Fibroblast of pulmonary artery (primary cell): ENCODE data around the gene RAB31.
A peak's percentile ranks its signal among the peaks of the same experiment; 100 is the strongest.

Experiments used
- DNase-seq: peaks from one replicate; pipeline ENCODE4 v3.0.0-alpha.2; 2010; ENCODE audit warnings: low read depth
- H3K4me3 ChIP-seq: replicated peaks from 2 replicates; pipeline ENCODE4 v1.5.1; 2011; ENCODE audit warnings: low read depth, mild to moderate bottlenecking, control low read depth, low read length, moderate library complexity
- CTCF ChIP-seq: IDR thresholded peaks from 2 replicates; pipeline ENCODE4 v1.5.1; 2011; ENCODE audit warnings: mild to moderate bottlenecking, control low read depth, low read length, inconsistent platforms; ENCODE audit errors: missing control alignments

The RAB31 gene

GRCh38 chr18:9827793-9828505, 119.8 kb downstream of the RAB31 start:
- no peak overlapping the region for H3K4me3 ChIP-seq
- peak; percentile 99 for DNase-seq
- no peak for TF ChIP-seq CTCF

- no peak for DNase-seq
- no peak for TF ChIP-seq CTCF
- no peak overlapping the region for H3K4me3 ChIP-seq
Measured at GRCh38 chr18:9828506-9829396, 120.7 kb downstream of the RAB31 start.

DNA sequence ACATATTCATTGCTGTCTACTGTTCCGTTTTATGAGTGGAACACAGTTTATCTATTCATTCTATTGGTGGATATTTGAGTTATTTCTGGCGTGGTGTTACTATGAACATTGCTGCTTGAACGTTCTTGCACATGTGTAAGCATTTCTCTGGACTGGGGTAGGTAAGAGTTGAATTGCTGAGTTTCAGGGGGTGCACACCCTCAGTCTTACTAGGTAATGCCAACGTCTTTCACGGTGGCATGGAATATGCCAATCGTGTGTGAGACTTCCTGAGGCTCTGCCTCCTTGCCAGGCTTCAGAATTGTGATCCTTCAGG, 121.3 kb downstream of the RAB31 start:
- no peak for TF ChIP-seq CTCF
- H3K4me3 ChIP-seq, result no peak overlapping the region
- DNase-seq, result no peak

GRCh38 chr18:9831036-9831722, 123.1 kb downstream of the RAB31 start:
- H3K4me3 ChIP-seq, result no peak overlapping the region
- DNase-seq, result no peak
- peak; percentile 41 for TF ChIP-seq CTCF

DNA sequence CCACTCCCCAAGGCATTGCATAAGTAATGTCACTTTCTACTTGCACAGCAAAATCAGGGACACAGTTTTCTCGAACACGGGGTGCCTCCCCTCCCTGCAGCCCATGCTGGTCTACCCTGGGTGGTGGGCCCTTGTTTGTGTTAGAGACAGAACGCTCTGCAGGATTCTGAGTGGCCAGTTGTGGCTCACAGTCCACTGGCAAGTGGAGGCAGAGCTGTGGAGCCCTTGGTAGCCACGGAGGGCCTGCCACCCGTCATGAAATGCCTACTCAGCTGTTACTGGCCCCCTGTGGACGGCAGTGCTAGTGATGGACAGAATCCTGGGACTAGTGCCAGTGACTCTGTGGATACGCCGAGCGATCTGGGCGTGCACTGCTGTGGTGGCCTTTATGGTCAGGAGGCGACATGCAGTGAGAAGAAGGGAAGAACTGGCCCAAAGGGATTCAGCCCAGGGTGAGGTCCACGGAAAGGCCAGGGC, 123.7 kb downstream of the RAB31 start:
- DNase-seq, result no peak
- no peak for TF ChIP-seq CTCF
- no peak overlapping the region for H3K4me3 ChIP-seq

GRCh38 chr18:9832871-9833270, 124.8 kb downstream of the RAB31 start:
- no peak for DNase-seq
- no peak overlapping the region for H3K4me3 ChIP-seq
- TF ChIP-seq CTCF, result no peak
